RWPE1 (cell line): ENCODE results near the gene TPRKB.
"Not testable (repeated sequence)": the region's sequence is repeated elsewhere in the genome, so short reads cannot be mapped to it uniquely, and the experiment has no call there.

Experiments used
- CTCF ChIA-PET: fragments of 350-600 bp; sonication (Branson Sonifier 250); formaldehyde crosslinking; extraction: SDS; loops from one replicate; lab custom pipeline; 2021; lab: Yijun Ruan, JAX
- POLR2A ChIA-PET: fragments of 400-600 bp; formaldehyde crosslinking; extraction: SDS; loops from one replicate; lab custom pipeline; 2020; ENCODE audit warnings: antibody characterized with exemption; ENCODE audit not compliant: low non-redundant PET; lab: Yijun Ruan, JAX
- DNase-seq: peaks from one replicate; pipeline ENCODE4 v3.0.0; 2012; ENCODE audit warnings: low spot score
- H3K27ac ChIP-seq: fragments of 450-650 bp; 2 replicates; pipeline ENCODE4 v1.5.1; 2017
- CTCF ChIP-seq: fragments of 450-650 bp; conservative IDR thresholded peaks from 2 replicates; pipeline ENCODE4 v1.5.1; 2017; ENCODE audit warnings: low read depth, mild to moderate bottlenecking

TPRKB gene

GRCh38 chr2:73700661-73701447 lies 36.3 kb downstream of the TPRKB start:
- TF ChIP-seq CTCF: no peak
- POLR2A ChIA-PET: no interaction called here
- no peak for DNase-seq
- CTCF ChIA-PET: interaction anchor here (0.5 to 0.6 kb wide), 2 partner anchors 64 to 613 kb away, joined by 3 read pairs; no protein-coding TSS in a partner anchor
- H3K27ac ChIP-seq: no peak overlapping the region

- ChIA-PET CTCF (interaction anchor here (0.5 to 0.6 kb wide), 2 partner anchors 63 to 614 kb away, joined by 3 read pairs; no protein-coding TSS in a partner anchor), POLR2A (no interaction called here)
- no peak for TF ChIP-seq CTCF
- H3K27ac ChIP-seq: no peak overlapping the region
- no peak for DNase-seq
Measured at GRCh38 chr2:73700131-73700611, 37.0 kb downstream of the TPRKB start.

- H3K27ac ChIP-seq: no peak overlapping the region
- ChIA-PET CTCF (no interaction called here), POLR2A (no interaction called here)
- no peak for DNase-seq
- TF ChIP-seq CTCF: no peak
Measured at GRCh38 chr2:73699437-73699836, 37.7 kb downstream of the TPRKB start.

- no peak for TF ChIP-seq CTCF
- CTCF ChIA-PET: no interaction called here
- DNase-seq: no peak
- POLR2A ChIA-PET: no interaction called here
- no peak overlapping the region for H3K27ac ChIP-seq
Measured at GRCh38 chr2:73698101-73698500, 39.0 kb downstream of the TPRKB start.

GRCh38 chr2:73697606-73698005 lies 39.5 kb downstream of the TPRKB start:
- DNase-seq: no peak
- H3K27ac ChIP-seq: no peak overlapping the region
- CTCF ChIA-PET: no interaction called here
- POLR2A ChIA-PET: no interaction called here
- TF ChIP-seq CTCF: no peak

GRCh38 chr2:73696985-73697384 lies 40.2 kb downstream of the TPRKB start:
- CTCF ChIA-PET, H3K27ac ChIP-seq, POLR2A ChIA-PET, DNase-seq: not testable (repeated sequence)

GRCh38 chr2:73696521-73696920 lies 40.6 kb downstream of the TPRKB start:
- POLR2A ChIA-PET, H3K27ac ChIP-seq, CTCF ChIA-PET, DNase-seq: not testable (repeated sequence)
